Measurements from ENCODE around the gene MREG.

The MREG gene

GRCh38 chr2:215898363-215898762 is 115.0 kb downstream of the MREG start:
- no peaks in the 10 kb centered on the region for H3K27me3 ChIP-seq (ENCODE audit: insufficient read depth, low read depth)
- H3K27ac ChIP-seq: no peak overlapping the region
- no peak overlapping the region for H2AFZ ChIP-seq (ENCODE audit: low read depth)
- H3K4me3 ChIP-seq (IDR thresholded peaks at IDR 0.05; ENCODE audit: insufficient read depth, low read depth, low read length): no peak overlapping the region
- TF ChIP-seq, protein P1, sequence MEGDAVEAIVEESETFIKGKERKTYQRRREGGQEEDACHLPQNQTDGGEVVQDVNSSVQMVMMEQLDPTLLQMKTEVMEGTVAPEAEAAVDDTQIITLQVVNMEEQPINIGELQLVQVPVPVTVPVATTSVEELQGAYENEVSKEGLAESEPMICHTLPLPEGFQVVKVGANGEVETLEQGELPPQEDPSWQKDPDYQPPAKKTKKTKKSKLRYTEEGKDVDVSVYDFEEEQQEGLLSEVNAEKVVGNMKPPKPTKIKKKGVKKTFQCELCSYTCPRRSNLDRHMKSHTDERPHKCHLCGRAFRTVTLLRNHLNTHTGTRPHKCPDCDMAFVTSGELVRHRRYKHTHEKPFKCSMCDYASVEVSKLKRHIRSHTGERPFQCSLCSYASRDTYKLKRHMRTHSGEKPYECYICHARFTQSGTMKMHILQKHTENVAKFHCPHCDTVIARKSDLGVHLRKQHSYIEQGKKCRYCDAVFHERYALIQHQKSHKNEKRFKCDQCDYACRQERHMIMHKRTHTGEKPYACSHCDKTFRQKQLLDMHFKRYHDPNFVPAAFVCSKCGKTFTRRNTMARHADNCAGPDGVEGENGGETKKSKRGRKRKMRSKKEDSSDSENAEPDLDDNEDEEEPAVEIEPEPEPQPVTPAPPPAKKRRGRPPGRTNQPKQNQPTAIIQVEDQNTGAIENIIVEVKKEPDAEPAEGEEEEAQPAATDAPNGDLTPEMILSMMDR (conservative IDR thresholded peaks at IDR 0.05; ENCODE audit: low read depth, low read length): no peak
- no peak overlapping the region for H3K9ac ChIP-seq
- H3K36me3 ChIP-seq (ENCODE audit: insufficient read depth): no peaks in the 10 kb centered on the region
- no peaks in the 10 kb centered on the region for H3K79me2 ChIP-seq (ENCODE audit: insufficient read depth, low read depth)
- no peak overlapping the region for H3K4me2 ChIP-seq
- H3K4me1 ChIP-seq (ENCODE audit: low read depth, poor library complexity, severe bottlenecking): no peaks in the 10 kb centered on the region
- no peaks in the 10 kb centered on the region for H4K20me1 ChIP-seq (ENCODE audit: insufficient read depth)

DNA sequence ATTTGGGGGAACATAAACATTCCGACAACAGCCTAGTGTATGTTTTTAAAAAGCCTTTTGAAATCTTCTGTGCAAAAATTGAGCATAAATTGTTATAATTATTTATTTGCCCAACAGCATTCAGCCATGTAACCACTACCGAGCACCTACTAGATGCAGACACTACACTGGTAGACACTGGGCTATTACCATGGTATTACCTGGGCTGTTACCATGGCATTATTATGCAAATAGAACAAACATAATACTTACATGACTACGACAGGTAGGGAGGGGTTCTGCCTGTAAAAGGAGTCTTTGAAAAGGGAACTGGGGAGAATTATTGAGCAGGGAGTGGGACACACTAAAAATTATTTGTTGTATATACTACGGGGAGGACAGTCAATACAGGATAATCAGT is 116.4 kb downstream of the MREG start:
- TF ChIP-seq, protein P1 (conservative IDR thresholded peaks at IDR 0.05; ENCODE audit: low read depth, low read length): no peak

GRCh38 chr2:215895330-215895729 is 118.0 kb downstream of the MREG start:
- H3K4me3 ChIP-seq (IDR thresholded peaks at IDR 0.05; ENCODE audit: insufficient read depth, low read depth, low read length): no peak overlapping the region
- H4K20me1 ChIP-seq (ENCODE audit: insufficient read depth): no peaks in the 10 kb centered on the region
- TF ChIP-seq, protein P1 (conservative IDR thresholded peaks at IDR 0.05; ENCODE audit: low read depth, low read length): no peak
- H3K27ac ChIP-seq: no peak overlapping the region
- H3K79me2 ChIP-seq (ENCODE audit: insufficient read depth, low read depth): no peaks in the 10 kb centered on the region
- H3K4me2 ChIP-seq: no peak overlapping the region
- no peak overlapping the region for H2AFZ ChIP-seq (ENCODE audit: low read depth)
- H3K4me1 ChIP-seq (ENCODE audit: low read depth, poor library complexity, severe bottlenecking): no peaks in the 10 kb centered on the region
- no peak overlapping the region for H3K9ac ChIP-seq
- no peaks in the 10 kb centered on the region for H3K27me3 ChIP-seq (ENCODE audit: insufficient read depth, low read depth)
- no peaks in the 10 kb centered on the region for H3K36me3 ChIP-seq (ENCODE audit: insufficient read depth)

More for the DNA sequence above, 116.4 kb downstream of the MREG start:
- H3K27ac ChIP-seq: no peak overlapping the region
- no peak overlapping the region for H3K4me2 ChIP-seq
- H3K9ac ChIP-seq: no peak overlapping the region
- no peaks in the 10 kb centered on the region for H3K79me2 ChIP-seq (ENCODE audit: insufficient read depth, low read depth)
- H2AFZ ChIP-seq (ENCODE audit: low read depth): no peak overlapping the region
- no peak overlapping the region for H3K4me3 ChIP-seq (IDR thresholded peaks at IDR 0.05; ENCODE audit: insufficient read depth, low read depth, low read length)
- H3K4me1 ChIP-seq (ENCODE audit: low read depth, poor library complexity, severe bottlenecking): no peaks in the 10 kb centered on the region
- H3K27me3 ChIP-seq (ENCODE audit: insufficient read depth, low read depth): no peaks in the 10 kb centered on the region
- H3K36me3 ChIP-seq (ENCODE audit: insufficient read depth): no peaks in the 10 kb centered on the region
- no peaks in the 10 kb centered on the region for H4K20me1 ChIP-seq (ENCODE audit: insufficient read depth)

Data from KMS-11 (cell line).